Neural progenitor cell (in vitro differentiated cells): ENCODE data around the gene ETHE1.

Source experiments
- CTCF ChIP-seq: fragments of 200-600 bp; sonication (generic); IDR thresholded peaks from 2 replicates; pipeline ENCODE4 v1.5.1; 2017; ENCODE audit warnings: antibody characterized with exemption, mild to moderate bottlenecking
- EZH2 ChIP-seq: fragments of 200-600 bp; sonication (generic); IDR thresholded peaks from 2 replicates; pipeline ENCODE4 v1.6.1; 2017; ENCODE audit warnings: antibody characterized with exemption, mild to moderate bottlenecking, moderate library complexity
- EZH2phosphoT487 ChIP-seq: fragments of 200-600 bp; sonication (generic); IDR thresholded peaks from 2 replicates; pipeline ENCODE4 v1.6.1; 2017; ENCODE audit warnings: antibody characterized with exemption

- TF ChIP-seq CTCF, result no peak
- no peak for TF ChIP-seq EZH2phosphoT487
- TF ChIP-seq EZH2, result peak; percentile 47
These were observed at the start of gene ETHE1 for GRCh38 chr19:43526884-43527859.
